Measurements from ENCODE around the gene OASL. TPM values are rescaled to one million over a fixed set of nuclear protein-coding genes. Genes with fewer than 3 reads are reported as not detected.

Gene OASL
- total RNA-seq, 2 experiments from 2014 or later: 11.1 to 11.4 TPM

DNA sequence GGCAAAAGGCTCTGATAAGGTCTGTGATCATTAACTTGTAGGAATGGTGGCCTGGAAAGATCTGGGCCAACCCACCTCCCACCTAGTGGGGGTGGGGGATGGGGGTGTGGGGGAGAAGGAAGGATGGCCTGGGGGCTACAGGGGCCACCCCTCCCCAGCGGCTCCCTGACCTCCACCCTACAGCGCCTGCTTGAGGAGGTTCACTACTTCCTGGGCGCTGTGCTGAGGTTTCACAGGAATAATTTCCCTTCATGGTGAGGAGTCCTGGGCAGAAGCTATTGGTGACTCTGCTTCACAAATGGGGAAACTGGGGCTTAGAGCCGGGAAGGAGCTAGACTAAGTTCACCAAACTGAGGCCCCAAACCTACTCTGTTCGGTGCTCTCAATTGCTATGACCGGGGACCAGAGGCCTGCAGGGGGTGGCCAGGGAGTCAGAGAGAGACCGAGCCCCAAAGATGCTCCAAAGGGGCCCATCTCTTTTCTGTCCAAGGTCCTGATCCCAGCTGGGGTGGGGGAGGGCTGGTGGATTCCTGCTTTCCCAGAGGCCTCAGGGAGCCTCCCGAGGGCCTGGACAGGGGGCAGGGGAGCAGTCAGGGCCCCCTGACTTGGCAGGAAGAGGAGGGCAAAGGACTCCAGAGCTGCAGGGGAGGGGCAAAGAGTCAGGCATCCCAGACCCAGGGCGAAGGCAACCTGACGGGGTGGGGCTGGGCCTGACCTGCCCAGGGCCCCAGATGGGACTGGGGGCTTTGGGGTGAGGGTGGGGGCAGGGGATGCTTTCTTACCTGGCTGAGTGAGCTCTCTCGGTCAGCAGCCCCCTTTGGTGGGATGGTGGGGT, 59.0 kb downstream of the OASL start:
- no peaks in the 10 kb centered on the region for H3K4me1 Mint-ChIP-seq (ENCODE audit: low read depth)
- CTCF ChIA-PET: interaction anchor here (0.5 to 1.5 kb wide), 3 partner anchors 9 to 654 kb away, joined by 4 to 7 read pairs (median 5); no protein-coding TSS in a partner anchor
- intact Hi-C loops (cut with micrococcal nuclease): no loop called here
- TF ChIP-seq, protein P1, sequence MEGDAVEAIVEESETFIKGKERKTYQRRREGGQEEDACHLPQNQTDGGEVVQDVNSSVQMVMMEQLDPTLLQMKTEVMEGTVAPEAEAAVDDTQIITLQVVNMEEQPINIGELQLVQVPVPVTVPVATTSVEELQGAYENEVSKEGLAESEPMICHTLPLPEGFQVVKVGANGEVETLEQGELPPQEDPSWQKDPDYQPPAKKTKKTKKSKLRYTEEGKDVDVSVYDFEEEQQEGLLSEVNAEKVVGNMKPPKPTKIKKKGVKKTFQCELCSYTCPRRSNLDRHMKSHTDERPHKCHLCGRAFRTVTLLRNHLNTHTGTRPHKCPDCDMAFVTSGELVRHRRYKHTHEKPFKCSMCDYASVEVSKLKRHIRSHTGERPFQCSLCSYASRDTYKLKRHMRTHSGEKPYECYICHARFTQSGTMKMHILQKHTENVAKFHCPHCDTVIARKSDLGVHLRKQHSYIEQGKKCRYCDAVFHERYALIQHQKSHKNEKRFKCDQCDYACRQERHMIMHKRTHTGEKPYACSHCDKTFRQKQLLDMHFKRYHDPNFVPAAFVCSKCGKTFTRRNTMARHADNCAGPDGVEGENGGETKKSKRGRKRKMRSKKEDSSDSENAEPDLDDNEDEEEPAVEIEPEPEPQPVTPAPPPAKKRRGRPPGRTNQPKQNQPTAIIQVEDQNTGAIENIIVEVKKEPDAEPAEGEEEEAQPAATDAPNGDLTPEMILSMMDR (IDR thresholded peaks at IDR 0.05): no peak
- H3K9me3 Mint-ChIP-seq: no peaks in the 10 kb centered on the region
- no peaks in the 10 kb centered on the region for H3K27me3 Mint-ChIP-seq
- ATAC-seq (no peak), DNase-seq (no peak)
- H3K36me3 Mint-ChIP-seq (ENCODE audit: low read depth): no peaks in the 10 kb centered on the region
- no peak overlapping the region for H3K27ac Mint-ChIP-seq
- H3K4me3 Mint-ChIP-seq: no peak overlapping the region
- POLR2A ChIA-PET: interaction anchor here (0.9 kb wide), 1 partner anchor 89 kb away, joined by 3 read pairs; no protein-coding TSS in a partner anchor

DNA sequence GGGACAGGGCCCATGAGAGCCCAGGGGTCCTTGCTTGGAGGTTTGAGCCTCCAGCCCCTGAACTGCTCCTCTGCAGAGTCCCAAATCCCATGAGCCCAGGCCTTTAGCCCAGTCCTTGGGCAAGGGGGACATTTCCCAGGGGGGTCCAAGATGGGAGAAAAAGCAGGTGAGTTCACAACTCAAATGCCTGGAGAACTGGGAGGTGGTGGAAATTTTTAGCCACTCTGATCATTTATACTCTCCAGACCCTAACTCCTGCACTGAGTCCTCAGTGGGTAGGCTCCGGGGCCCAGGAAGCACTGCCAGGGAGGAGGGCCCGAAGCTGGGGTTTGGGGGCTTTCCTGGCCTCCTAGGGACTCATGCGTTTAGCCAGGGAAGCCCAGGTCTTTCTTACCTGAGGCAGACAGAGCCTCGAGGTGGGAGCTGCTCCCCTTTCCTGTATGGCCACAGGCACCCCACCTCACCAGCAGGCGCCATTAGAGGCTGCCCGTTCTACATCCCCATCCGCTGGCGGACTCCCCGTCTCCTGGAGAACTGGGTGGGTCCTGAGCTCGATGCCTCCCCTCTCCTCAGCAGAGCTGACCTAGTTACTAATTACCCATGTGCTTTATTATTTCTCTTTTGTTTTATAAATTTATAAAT, 59.7 kb downstream of the OASL start:
- no peak for ATAC-seq
- H3K27ac Mint-ChIP-seq: no peak overlapping the region

DNA sequence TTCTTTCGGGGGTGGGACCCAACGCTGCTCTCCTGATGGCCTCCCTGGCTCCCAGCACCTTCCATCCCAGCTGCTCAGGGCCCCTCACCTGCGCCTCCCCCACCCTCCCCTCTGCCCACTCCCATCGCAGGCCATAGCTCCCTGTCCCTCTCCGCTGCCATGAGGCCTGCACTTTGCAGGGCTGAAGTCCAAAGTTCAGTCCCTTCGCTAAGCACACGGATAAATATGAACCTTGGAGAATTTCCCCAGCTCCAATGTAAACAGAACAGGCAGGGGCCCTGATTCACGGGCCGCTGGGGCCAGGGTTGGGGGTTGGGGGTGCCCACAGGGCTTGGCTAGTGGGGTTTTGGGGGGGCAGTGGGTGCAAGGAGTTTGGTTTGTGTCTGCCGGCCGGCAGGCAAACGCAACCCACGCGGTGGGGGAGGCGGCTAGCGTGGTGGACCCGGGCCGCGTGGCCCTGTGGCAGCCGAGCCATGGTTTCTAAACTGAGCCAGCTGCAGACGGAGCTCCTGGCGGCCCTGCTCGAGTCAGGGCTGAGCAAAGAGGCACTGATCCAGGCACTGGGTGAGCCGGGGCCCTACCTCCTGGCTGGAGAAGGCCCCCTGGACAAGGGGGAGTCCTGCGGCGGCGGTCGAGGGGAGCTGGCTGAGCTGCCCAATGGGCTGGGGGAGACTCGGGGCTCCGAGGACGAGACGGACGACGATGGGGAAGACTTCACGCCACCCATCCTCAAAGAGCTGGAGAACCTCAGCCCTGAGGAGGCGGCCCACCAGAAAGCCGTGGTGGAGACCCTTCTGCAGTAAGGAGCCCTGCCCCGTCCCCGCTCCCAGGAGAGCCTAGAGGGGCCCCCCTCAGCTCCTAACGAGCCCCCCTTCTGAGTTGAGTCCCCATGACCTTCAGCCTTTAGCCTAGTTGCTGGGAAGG, 60.5 kb downstream of the OASL start, which contains the start of gene HNF1A:
TSS of gene HNF1A (plus strand) at position 248 of the 924 bp plus-strand sequence. CDS start at position 474, 226 bp downstream.
- TF ChIP-seq, protein P1 (IDR thresholded peaks at IDR 0.05): no peak
- intact Hi-C loops (cut with micrococcal nuclease): no loop called here
- POLR2A ChIA-PET: interaction anchor here (0.7 to 0.9 kb wide), 2 partner anchors 74 to 87 kb away, joined by 3 read pairs; no protein-coding TSS in a partner anchor

More for the DNA sequence above, 59.7 kb downstream of the OASL start:
- CTCF ChIA-PET: interaction anchor here (1.5 kb wide), 1 partner anchor 8 kb away, joined by 7 read pairs; no protein-coding TSS in a partner anchor
- H3K27me3 Mint-ChIP-seq: no peaks in the 10 kb centered on the region
- no peak overlapping the region for H3K4me3 Mint-ChIP-seq
- POLR2A ChIA-PET: interaction anchor here (0.7 to 0.9 kb wide), 2 partner anchors 74 to 88 kb away, joined by 3 read pairs; no protein-coding TSS in a partner anchor
- TF ChIP-seq, protein P1 (IDR thresholded peaks at IDR 0.05): no peak
- no peaks in the 10 kb centered on the region for H3K9me3 Mint-ChIP-seq
- DNase-seq: no peak
- intact Hi-C loops (cut with micrococcal nuclease): no loop called here
- no peaks in the 10 kb centered on the region for H3K4me1 Mint-ChIP-seq (ENCODE audit: low read depth)
- H3K36me3 Mint-ChIP-seq (ENCODE audit: low read depth): no peaks in the 10 kb centered on the region

DNA sequence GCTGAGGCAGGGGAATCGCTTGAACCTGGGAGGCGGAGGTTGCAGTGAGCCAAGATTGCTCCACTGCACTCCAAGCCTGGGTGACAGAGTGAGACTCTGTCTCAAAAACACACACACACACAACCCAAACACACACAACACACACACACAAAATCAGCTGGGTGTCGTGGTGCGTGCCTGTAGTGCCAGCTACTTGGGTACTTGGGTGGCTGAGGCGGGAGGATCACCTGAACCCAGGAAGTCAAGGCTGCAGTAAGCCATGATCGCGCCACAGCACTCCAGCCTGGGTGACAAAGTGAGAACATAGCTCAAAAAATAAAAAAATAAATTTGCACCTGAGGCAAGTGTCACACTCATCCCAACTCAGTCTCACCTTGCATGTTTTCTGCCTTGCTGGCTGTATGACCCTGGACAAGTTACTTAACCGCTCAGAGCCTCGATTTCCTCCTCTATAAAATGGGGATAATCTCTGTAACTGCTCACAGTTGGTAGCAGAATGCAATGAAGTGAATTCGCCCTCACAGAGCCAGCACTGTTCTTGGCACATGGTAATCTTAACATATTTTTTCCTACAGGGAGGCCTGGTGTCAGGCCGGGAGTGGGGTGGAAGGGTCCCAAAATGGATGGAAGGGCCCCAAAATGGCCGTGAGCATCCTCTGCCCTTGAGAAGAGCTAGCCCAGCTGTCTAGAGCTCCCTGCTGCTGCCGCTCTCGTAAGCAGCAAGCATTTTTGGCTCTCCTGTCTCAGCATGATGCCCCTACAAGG, 61.3 kb downstream of the OASL start:
- Mint-ChIP-seq H3K4me3 (no peak overlapping the region), H3K4me1 (ENCODE audit: low read depth) (no peaks in the 10 kb centered on the region), H3K9me3 (no peaks in the 10 kb centered on the region), H3K27ac (no peak overlapping the region), H3K36me3 (ENCODE audit: low read depth) (no peaks in the 10 kb centered on the region), H3K27me3 (no peaks in the 10 kb centered on the region)
- DNase-seq (no peak), ATAC-seq (no peak)
- TF ChIP-seq, protein P1 (IDR thresholded peaks at IDR 0.05): no peak
- ChIA-PET POLR2A (interaction anchor here (1.0 kb wide), 1 partner anchor 18 kb away, joined by 3 read pairs; no protein-coding TSS in a partner anchor), CTCF (no interaction called here)
- intact Hi-C loops (cut with micrococcal nuclease): no loop called here

More for the DNA sequence above, 60.5 kb downstream of the OASL start, which contains the start of gene HNF1A:
- DNase-seq (no peak), ATAC-seq (no peak)
- Mint-ChIP-seq H3K36me3 (ENCODE audit: low read depth) (no peaks in the 10 kb centered on the region), H3K27ac (no peak within 1 kb of the TSS), H3K27me3 (no peaks in the 10 kb centered on the region), H3K9me3 (no peaks in the 10 kb centered on the region), H3K4me3 (no peak within 1 kb of the TSS), H3K4me1 (ENCODE audit: low read depth) (no peaks in the 10 kb centered on the region)
- CTCF ChIA-PET: no interaction called here
